Cardiac fibroblast (primary cell): ENCODE measurements around the gene MAPK12.
"Not testable (repeated sequence)": the region's sequence is repeated elsewhere in the genome, so short reads cannot be mapped to it uniquely, and the experiment has no call there.

ENCODE experiments used
- DNase-seq, 2 donors: peaks; one replicate each; pipeline versions ENCODE4 v3.0.0 to v3.0.0-alpha.2; 2010; ENCODE audit warnings: low read depth in 2 of 2
- H3K4me3 ChIP-seq, 2 donors: replicated peaks in 1 of 2; 1 replicate in 1 of 2; 2 replicates in 1 of 2; pipeline ENCODE4 v1.5.1; 2011; ENCODE audit warnings: low read depth in 2 of 2, low read length in 2 of 2, mild to moderate bottlenecking in 2 of 2, moderate library complexity in 1 of 2
- TF ChIP-seq, protein P1 (sequence below): IDR thresholded peaks from one replicate; pipeline ENCODE4 v1.5.1; 2011; ENCODE audit warnings: low read depth, mild to moderate bottlenecking, low read length, inconsistent platforms

Gene MAPK12

DNA sequence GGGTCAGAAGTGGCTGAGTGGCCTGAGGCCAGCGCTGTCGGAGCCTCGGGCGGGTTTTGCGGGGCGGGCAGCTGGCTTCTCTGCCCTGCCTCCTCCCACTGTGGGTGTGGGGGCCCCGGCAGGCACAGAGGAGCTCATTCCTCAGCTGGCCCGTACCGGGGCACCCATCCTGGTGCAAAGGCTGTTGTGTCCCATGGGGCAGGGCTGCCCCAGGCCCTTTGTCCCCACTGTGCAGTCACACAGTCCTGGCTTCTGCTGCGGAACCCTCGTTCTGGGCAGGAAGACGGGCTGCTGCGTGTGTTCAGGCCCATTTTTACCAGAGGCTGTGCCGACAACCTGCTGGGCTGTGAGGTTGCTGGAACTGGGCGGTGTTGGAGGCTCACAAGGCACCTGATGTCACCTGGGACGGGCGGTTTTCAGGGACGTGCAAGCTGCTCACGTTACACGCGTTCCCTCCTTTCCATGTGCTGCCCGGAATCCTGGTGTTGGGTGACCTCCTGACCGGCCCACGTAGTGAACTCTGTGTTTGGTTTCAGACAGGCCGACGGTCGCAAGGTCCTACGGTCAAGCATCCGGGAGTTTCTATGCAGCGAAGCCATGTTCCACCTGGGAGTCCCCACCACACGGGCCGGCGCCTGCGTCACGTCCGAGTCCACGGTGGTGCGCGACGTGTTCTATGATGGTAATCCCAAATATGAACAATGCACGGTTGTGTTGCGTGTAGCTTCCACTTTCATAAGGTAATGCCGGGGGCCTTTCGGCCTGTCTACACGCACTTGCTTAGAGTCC lies 55.5 kb downstream of the MAPK12 start:
- TF ChIP-seq, protein P1, sequence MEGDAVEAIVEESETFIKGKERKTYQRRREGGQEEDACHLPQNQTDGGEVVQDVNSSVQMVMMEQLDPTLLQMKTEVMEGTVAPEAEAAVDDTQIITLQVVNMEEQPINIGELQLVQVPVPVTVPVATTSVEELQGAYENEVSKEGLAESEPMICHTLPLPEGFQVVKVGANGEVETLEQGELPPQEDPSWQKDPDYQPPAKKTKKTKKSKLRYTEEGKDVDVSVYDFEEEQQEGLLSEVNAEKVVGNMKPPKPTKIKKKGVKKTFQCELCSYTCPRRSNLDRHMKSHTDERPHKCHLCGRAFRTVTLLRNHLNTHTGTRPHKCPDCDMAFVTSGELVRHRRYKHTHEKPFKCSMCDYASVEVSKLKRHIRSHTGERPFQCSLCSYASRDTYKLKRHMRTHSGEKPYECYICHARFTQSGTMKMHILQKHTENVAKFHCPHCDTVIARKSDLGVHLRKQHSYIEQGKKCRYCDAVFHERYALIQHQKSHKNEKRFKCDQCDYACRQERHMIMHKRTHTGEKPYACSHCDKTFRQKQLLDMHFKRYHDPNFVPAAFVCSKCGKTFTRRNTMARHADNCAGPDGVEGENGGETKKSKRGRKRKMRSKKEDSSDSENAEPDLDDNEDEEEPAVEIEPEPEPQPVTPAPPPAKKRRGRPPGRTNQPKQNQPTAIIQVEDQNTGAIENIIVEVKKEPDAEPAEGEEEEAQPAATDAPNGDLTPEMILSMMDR, result no peak
- DNase-seq, result no peak
- no peak overlapping the region for H3K4me3 ChIP-seq

DNA sequence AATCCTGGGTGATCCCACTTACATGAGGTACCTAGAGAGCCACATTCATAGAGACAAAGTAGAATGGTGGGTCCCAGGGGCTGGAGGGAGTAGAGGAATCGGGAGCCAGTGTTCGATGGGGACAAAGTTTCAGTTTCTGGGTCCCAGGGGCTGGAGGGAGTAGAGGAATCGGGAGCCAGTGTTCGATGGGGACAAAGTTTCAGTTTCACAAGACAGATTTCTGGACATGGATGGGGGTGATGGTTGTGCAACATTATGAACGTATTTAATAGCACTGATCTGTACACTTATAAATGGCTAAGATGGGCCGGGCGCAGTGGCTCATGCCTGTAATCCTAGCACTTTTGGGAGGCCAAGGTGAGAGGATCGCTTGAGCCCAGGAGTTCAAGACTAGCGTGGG lies 56.5 kb downstream of the MAPK12 start:
- H3K4me3 ChIP-seq, DNase-seq: not testable (repeated sequence)

DNA sequence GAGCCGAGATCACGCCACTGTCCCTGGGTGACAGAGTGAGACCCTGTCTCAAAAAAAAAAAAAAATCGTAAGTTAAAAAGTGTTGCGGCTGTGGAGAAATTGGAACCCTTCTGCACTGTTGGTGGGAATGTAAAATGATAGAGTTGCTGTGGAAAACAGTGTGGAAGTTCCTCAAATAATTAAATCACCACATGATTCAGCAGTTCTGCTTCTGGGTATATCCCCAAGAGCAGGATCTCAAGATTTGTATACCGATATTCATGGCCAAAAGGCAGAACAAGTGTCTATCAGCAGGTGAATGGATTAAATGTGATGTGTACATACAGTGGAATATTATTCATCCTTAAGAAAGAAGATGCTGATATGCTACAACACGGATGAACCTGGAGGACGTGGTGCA lies 56.9 kb downstream of the MAPK12 start:
- DNase-seq, result no peak
- no peak overlapping the region for H3K4me3 ChIP-seq
- TF ChIP-seq, protein P1, result no peak

DNA sequence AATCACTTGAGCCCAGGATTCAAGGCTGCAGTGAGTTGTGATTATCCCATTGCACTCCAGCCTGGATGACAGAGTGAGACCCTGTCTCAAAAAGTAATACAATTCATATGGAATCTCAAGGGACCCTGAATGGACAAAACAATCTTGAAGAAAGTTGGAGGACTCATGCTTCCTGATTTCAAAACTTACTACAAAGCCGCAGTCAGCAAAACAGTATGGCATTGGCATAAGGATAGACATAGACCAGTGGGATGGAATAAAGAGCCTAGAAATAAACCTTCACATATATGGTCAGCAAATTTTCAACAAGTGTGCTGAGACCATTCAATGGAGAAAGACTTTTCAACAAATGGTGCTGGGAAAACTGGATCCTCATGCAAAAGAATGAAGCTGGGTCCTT lies 58.2 kb downstream of the MAPK12 start:
- TF ChIP-seq, protein P1, result no peak
- DNase-seq, result no peak
- no peak overlapping the region for H3K4me3 ChIP-seq
